WTC11 (cell line): Measurements from ENCODE around the gene HDAC1. TPM values are rescaled to one million over a fixed set of nuclear protein-coding genes. Genes with fewer than 3 reads are reported as not detected.

Experiments
- ATAC-seq: fragments of 200-7000 bp; cut with Tn5 transposase; 2 replicates; pipeline ENCODE4 v1.10.0; 2021; ENCODE audit warnings: mild to moderate bottlenecking, moderate library complexity
- CTCF ChIA-PET: fragments of 300-600 bp; sonication (Branson Sonifier 250); formaldehyde crosslinking; loops from one replicate; lab custom pipeline; 2021; ENCODE audit warnings: antibody characterized with exemption; lab: Charles Lee
- POLR2A ChIA-PET: fragments of 350-600 bp; sonication (Branson Sonifier 250); formaldehyde crosslinking; loops from one replicate; lab custom pipeline; 2021; ENCODE audit warnings: antibody characterized with exemption; lab: Charles Lee
- DNase-seq: peaks from one replicate; pipeline ENCODE4 v3.0.0; 2021; ENCODE audit warnings: low spot score
- H3K27ac Mint-ChIP-seq: 2 replicates; pipeline ENCODE4 v1.8.0; 2021; ENCODE audit warnings: mixed read lengths
- H3K27me3 Mint-ChIP-seq: 2 replicates; pipeline ENCODE4 v1.8.0; 2021; ENCODE audit warnings: low read depth, mild to moderate bottlenecking, moderate library complexity, mixed read lengths
- H3K36me3 Mint-ChIP-seq: 2 replicates; pipeline ENCODE4 v1.8.0; 2021; ENCODE audit warnings: mixed read lengths
- H3K4me1 Mint-ChIP-seq: 2 replicates; pipeline ENCODE4 v1.8.0; 2022; ENCODE audit warnings: mixed read lengths
- H3K4me3 Mint-ChIP-seq: 2 replicates; pipeline ENCODE4 v1.8.0; 2021; ENCODE audit warnings: mild to moderate bottlenecking, moderate library complexity, mixed read lengths
- H3K9me3 Mint-ChIP-seq: 2 replicates; pipeline ENCODE4 v1.8.0; 2021; ENCODE audit warnings: mixed read lengths
- ARID4B ChIP-seq: sonication (generic); formaldehyde crosslinking; IDR thresholded peaks from 2 replicates; pipeline ENCODE4 v1.8.0; 2023; ENCODE audit warnings: missing genetic modification reagents, mild to moderate bottlenecking, borderline replicate concordance
- ATF1 ChIP-seq: sonication (generic); formaldehyde crosslinking; IDR thresholded peaks from 2 replicates; pipeline ENCODE4 v1.8.1; 2023; ENCODE audit warnings: mild to moderate bottlenecking, moderate library complexity, missing genetic modification reagents
- ELF4 ChIP-seq: sonication (generic); formaldehyde crosslinking; IDR thresholded peaks from 2 replicates; pipeline ENCODE4 v1.8.1; 2022; ENCODE audit warnings: low read depth, mild to moderate bottlenecking, moderate library complexity, missing genetic modification reagents
- EMX1 ChIP-seq: fragments of 250-450 bp; sonication (Bioruptor Pico); IDR thresholded peaks from 2 replicates; pipeline ENCODE4 v1.8.0; 2021; ENCODE audit warnings: mild to moderate bottlenecking
- ESRRA ChIP-seq: sonication (generic); formaldehyde crosslinking; IDR thresholded peaks from 2 replicates; pipeline ENCODE4 v1.8.1; 2022; ENCODE audit warnings: mild to moderate bottlenecking, missing genetic modification reagents, borderline replicate concordance
- FOXK1 ChIP-seq: sonication (generic); formaldehyde crosslinking; IDR thresholded peaks from 2 replicates; pipeline ENCODE4 v1.8.0; 2022; ENCODE audit warnings: mild to moderate bottlenecking, moderate library complexity, missing genetic modification reagents
- FOXP4 ChIP-seq: sonication (generic); formaldehyde crosslinking; IDR thresholded peaks from 2 replicates; pipeline ENCODE4 v1.8.0; 2022; ENCODE audit warnings: mild to moderate bottlenecking, missing genetic modification reagents
- HMGA2 ChIP-seq: fragments of 250-450 bp; sonication (Bioruptor Pico); IDR thresholded peaks from 2 replicates; pipeline ENCODE4 v1.4.0; 2021; ENCODE audit warnings: mild to moderate bottlenecking, moderate library complexity
- JUN ChIP-seq: sonication (generic); formaldehyde crosslinking; IDR thresholded peaks from 2 replicates; pipeline ENCODE4 v1.8.0; 2023; ENCODE audit warnings: mild to moderate bottlenecking, missing genetic modification reagents
- PRRX2 ChIP-seq: fragments of 250-450 bp; sonication (Bioruptor Pico); IDR thresholded peaks from 2 replicates; pipeline ENCODE4 v1.8.0; 2021; ENCODE audit warnings: mild to moderate bottlenecking
- RORB ChIP-seq: fragments of 250-450 bp; sonication (Bioruptor Pico); IDR thresholded peaks from 2 replicates; pipeline ENCODE4 v1.9.0; 2021; ENCODE audit warnings: mild to moderate bottlenecking
- total RNA-seq: library from RNA; stranded (reverse); gene quantifications from 3 replicates; pipeline ENCODE4 v1.2.3, GENCODE V29; 2021
- TF ChIP-seq, protein P1 (sequence below): fragments of 250-450 bp; sonication (Bioruptor Pico); IDR thresholded peaks from 2 replicates; pipeline ENCODE4 v1.9.0; 2021; ENCODE audit warnings: moderate library complexity, mild to moderate bottlenecking, inconsistent platforms, borderline replicate concordance
- TF ChIP-seq, protein P2 (sequence below): fragments of 200-600 bp; IDR thresholded peaks from 2 replicates; pipeline ENCODE4 v1.8.0; 2022; ENCODE audit warnings: antibody characterized with exemption
- TF ChIP-seq, protein P3 (sequence below): sonication (generic); formaldehyde crosslinking; IDR thresholded peaks from 2 replicates; pipeline ENCODE4 v1.8.1; 2022; ENCODE audit warnings: mild to moderate bottlenecking, missing genetic modification reagents, moderate library complexity, borderline replicate concordance
- TF ChIP-seq, protein P4 (sequence below): sonication (generic); formaldehyde crosslinking; IDR thresholded peaks from 2 replicates; pipeline ENCODE4 v1.8.0; 2022; ENCODE audit warnings: mild to moderate bottlenecking, missing genetic modification reagents

HDAC1 gene
- total RNA-seq, 1 experiment from 2014 or later: 108 TPM

- TF ChIP-seq, protein P1, sequence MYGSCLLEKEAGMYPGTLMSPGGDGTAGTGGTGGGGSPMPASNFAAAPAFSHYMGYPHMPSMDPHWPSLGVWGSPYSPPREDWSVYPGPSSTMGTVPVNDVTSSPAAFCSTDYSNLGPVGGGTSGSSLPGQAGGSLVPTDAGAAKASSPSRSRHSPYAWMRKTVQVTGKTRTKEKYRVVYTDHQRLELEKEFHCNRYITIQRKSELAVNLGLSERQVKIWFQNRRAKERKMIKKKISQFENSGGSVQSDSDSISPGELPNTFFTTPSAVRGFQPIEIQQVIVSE: no peak
- TF ChIP-seq HMGA2 (CRISPR knock-in tag): no peak
- TF ChIP-seq JUN (CRISPR knock-in tag): peak; percentile 92
- no peak for TF ChIP-seq RORB (CRISPR knock-in tag)
- no peak for TF ChIP-seq EMX1
- TF ChIP-seq FOXK1: 0 out of 2 replicates have a peak, but pooled peaks have one; percentile 28
- TF ChIP-seq FOXP4 (CRISPR knock-in tag): peak; percentile 89
- no peak for TF ChIP-seq ATF1 (CRISPR knock-in tag)
- TF ChIP-seq ELF4 (CRISPR knock-in tag): peak; percentile 83; the same call in 1 of the 2 replicates
- TF ChIP-seq, protein P2, sequence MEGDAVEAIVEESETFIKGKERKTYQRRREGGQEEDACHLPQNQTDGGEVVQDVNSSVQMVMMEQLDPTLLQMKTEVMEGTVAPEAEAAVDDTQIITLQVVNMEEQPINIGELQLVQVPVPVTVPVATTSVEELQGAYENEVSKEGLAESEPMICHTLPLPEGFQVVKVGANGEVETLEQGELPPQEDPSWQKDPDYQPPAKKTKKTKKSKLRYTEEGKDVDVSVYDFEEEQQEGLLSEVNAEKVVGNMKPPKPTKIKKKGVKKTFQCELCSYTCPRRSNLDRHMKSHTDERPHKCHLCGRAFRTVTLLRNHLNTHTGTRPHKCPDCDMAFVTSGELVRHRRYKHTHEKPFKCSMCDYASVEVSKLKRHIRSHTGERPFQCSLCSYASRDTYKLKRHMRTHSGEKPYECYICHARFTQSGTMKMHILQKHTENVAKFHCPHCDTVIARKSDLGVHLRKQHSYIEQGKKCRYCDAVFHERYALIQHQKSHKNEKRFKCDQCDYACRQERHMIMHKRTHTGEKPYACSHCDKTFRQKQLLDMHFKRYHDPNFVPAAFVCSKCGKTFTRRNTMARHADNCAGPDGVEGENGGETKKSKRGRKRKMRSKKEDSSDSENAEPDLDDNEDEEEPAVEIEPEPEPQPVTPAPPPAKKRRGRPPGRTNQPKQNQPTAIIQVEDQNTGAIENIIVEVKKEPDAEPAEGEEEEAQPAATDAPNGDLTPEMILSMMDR: no peak
- TF ChIP-seq, protein P3, sequence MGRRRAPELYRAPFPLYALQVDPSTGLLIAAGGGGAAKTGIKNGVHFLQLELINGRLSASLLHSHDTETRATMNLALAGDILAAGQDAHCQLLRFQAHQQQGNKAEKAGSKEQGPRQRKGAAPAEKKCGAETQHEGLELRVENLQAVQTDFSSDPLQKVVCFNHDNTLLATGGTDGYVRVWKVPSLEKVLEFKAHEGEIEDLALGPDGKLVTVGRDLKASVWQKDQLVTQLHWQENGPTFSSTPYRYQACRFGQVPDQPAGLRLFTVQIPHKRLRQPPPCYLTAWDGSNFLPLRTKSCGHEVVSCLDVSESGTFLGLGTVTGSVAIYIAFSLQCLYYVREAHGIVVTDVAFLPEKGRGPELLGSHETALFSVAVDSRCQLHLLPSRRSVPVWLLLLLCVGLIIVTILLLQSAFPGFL (CRISPR knock-in tag): 0 out of 2 replicates have a peak, but pooled peaks have one; percentile 54
Observed at GRCh38 chr1:32361308-32361673, 69.4 kb downstream of the HDAC1 start (continued).

- H3K9me3 Mint-ChIP-seq: no peaks in the 10 kb centered on the region
- no peaks in the 10 kb centered on the region; the same call in none of the 2 replicates for H3K36me3 Mint-ChIP-seq
- POLR2A ChIA-PET: interaction anchor here (0.9 to 2.5 kb wide), 4 partner anchors 11 to 159 kb away, joined by 3 to 10 read pairs (median 4); partner anchors contain the start of genes BSDC1 and MARCKSL1
- ATAC-seq (peak; percentile 65), DNase-seq (peak; percentile 61)
- H3K4me3 Mint-ChIP-seq: peak overlapping the region; percentile 52
- H3K27me3 Mint-ChIP-seq: peaks cover 44% of the 10 kb centered on the region
- H3K27ac Mint-ChIP-seq: no peak overlapping the region; the same call in 1 of the 2 replicates
- CTCF ChIA-PET: interaction anchor here (0.6 to 2.0 kb wide), 4 partner anchors 10 to 146 kb away, joined by 3 to 7 read pairs (median 4); no protein-coding TSS in a partner anchor
- peaks cover 10% of the 10 kb centered on the region for H3K4me1 Mint-ChIP-seq
- TF ChIP-seq, protein P4, sequence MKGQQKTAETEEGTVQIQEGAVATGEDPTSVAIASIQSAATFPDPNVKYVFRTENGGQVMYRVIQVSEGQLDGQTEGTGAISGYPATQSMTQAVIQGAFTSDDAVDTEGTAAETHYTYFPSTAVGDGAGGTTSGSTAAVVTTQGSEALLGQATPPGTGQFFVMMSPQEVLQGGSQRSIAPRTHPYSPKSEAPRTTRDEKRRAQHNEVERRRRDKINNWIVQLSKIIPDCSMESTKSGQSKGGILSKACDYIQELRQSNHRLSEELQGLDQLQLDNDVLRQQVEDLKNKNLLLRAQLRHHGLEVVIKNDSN (CRISPR knock-in tag): no peak
- TF ChIP-seq ESRRA: no peak
- TF ChIP-seq ARID4B: peak; percentile 9; the same call in 1 of the 2 replicates
- no peak for TF ChIP-seq FOXP4 (CRISPR knock-in tag)
- TF ChIP-seq, protein P2: no peak
- 0 out of 2 replicates have a peak, but pooled peaks have one; percentile 68 for TF ChIP-seq ATF1 (CRISPR knock-in tag)
- TF ChIP-seq, protein P3 (CRISPR knock-in tag): no peak
- peak; percentile 37; the same call in 1 of the 2 replicates for TF ChIP-seq EMX1
- TF ChIP-seq PRRX2: no peak; the same call in 1 of the 2 replicates
Observed at GRCh38 chr1:32361674-32362473, 70.0 kb downstream of the HDAC1 start.
